MM.1S (cell line): Measurements from ENCODE around the gene UTS2R.
A peak's percentile ranks its signal among the peaks of the same experiment; 100 is the strongest.

Experiments
- EZH2 ChIP-seq: fragments of 300-600 bp; sonication (generic); optimal IDR thresholded peaks from 2 replicates; pipeline ENCODE3; 2017; ENCODE audit warnings: low read depth, mild to moderate bottlenecking, antibody characterized with exemption, low read length, mixed read lengths
- EZH2phosphoT487 ChIP-seq: fragments of 300-600 bp; sonication (generic); IDR thresholded peaks from 2 replicates; pipeline ENCODE4 v1.6.1; 2018; ENCODE audit warnings: antibody characterized with exemption, low read length
- TF ChIP-seq, protein P1 (sequence below): fragments of 300-600 bp; sonication (generic); IDR thresholded peaks from 2 replicates; pipeline ENCODE4 v1.5.1; 2016; ENCODE audit warnings: antibody characterized with exemption, low read length, mixed read lengths

DNA sequence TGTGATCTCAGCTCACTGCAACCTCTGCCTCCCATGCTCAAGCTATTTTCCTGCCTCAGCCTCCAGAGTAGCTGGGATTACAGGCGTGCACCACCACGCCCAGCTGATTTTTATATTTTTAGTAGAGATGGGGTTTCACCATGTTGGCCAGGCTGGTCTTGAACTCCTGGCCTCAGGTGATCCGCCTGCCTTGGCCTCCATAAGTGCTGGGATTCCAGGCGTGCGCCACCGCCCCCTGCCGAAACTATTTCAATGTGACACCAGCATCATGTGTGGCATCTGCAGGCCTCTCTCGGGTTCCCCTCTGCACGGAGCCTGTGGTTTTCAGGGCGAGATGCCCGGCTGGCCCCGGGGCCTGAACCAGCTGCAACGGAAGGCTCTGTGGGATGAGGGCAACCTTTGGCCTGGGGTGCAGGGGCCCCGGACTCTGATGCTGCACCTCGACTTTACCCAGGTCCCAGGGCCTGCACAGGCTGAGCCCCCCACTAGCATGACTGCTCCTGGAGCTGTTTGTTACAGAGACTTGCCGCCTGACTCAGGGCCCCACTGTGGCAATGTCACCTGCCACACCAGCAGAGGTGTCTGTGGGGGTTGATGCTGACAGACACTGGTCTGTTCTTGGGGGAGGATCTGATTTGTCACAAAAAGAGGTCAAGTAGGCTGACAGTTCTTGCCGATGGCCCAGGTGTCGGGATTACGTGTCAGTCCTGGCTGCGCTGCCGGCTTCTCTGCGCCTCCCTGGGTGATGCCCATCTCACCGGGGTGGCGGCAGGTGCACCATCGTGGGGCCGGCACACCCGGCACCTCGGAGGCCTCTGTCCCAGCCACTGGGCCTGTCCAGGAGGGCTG lies 21.2 kb upstream of the UTS2R start:
- TF ChIP-seq, protein P1, sequence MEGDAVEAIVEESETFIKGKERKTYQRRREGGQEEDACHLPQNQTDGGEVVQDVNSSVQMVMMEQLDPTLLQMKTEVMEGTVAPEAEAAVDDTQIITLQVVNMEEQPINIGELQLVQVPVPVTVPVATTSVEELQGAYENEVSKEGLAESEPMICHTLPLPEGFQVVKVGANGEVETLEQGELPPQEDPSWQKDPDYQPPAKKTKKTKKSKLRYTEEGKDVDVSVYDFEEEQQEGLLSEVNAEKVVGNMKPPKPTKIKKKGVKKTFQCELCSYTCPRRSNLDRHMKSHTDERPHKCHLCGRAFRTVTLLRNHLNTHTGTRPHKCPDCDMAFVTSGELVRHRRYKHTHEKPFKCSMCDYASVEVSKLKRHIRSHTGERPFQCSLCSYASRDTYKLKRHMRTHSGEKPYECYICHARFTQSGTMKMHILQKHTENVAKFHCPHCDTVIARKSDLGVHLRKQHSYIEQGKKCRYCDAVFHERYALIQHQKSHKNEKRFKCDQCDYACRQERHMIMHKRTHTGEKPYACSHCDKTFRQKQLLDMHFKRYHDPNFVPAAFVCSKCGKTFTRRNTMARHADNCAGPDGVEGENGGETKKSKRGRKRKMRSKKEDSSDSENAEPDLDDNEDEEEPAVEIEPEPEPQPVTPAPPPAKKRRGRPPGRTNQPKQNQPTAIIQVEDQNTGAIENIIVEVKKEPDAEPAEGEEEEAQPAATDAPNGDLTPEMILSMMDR, result peak; percentile 62
- TF ChIP-seq EZH2, result no peak
- no peak for TF ChIP-seq EZH2phosphoT487
